NCI-H2196 treated with DMSO at 0.1 percent for 48 hours (cell line): ENCODE data around the gene MXI1.

Source experiments
- DNase-seq: peaks from one replicate; lab custom pipeline; 2025; ENCODE audit not compliant: unreplicated experiment; lab: John Stamatoyannopoulos, UW

Gene MXI1

GRCh38 chr10:110215286-110216170 lies 8.1 kb downstream of the MXI1 start:
- DNase-seq: no peak

GRCh38 chr10:110216240-110216639 lies 8.8 kb downstream of the MXI1 start:
- DNase-seq: no peak

- no peak for DNase-seq
Observed at GRCh38 chr10:110216942-110217661, 9.7 kb downstream of the MXI1 start.

- no peak for DNase-seq
Observed at GRCh38 chr10:110217662-110218008, 10.2 kb downstream of the MXI1 start.

GRCh38 chr10:110218632-110219031 lies 11.2 kb downstream of the MXI1 start:
- no peak for DNase-seq

- DNase-seq: no peak
Observed at GRCh38 chr10:110219884-110220283, 12.5 kb downstream of the MXI1 start.

- DNase-seq: no peak
Observed at GRCh38 chr10:110220398-110220797, 13.0 kb downstream of the MXI1 start.

- no peak for DNase-seq
Observed at GRCh38 chr10:110221044-110221720, 13.8 kb downstream of the MXI1 start.

GRCh38 chr10:110221721-110222261 lies 14.4 kb downstream of the MXI1 start:
- peak; percentile 46 for DNase-seq

GRCh38 chr10:110222641-110223297 lies 15.4 kb downstream of the MXI1 start:
- DNase-seq: no peak

- no peak for DNase-seq
Observed at GRCh38 chr10:110223298-110223925, 16.0 kb downstream of the MXI1 start.

GRCh38 chr10:110224992-110225391 lies 17.6 kb downstream of the MXI1 start:
- DNase-seq: no peak

- no peak for DNase-seq
Observed at GRCh38 chr10:110225441-110225755, 18.0 kb downstream of the MXI1 start.

- peak; percentile 63 for DNase-seq
Observed at GRCh38 chr10:110225756-110226542, 18.5 kb downstream of the MXI1 start.

GRCh38 chr10:110226543-110226925 lies 19.1 kb downstream of the MXI1 start:
- peak; percentile 60 for DNase-seq

GRCh38 chr10:110226926-110227641 lies 19.7 kb downstream of the MXI1 start:
- DNase-seq: no peak

- no peak for DNase-seq
Observed at GRCh38 chr10:110228066-110228465, 20.7 kb downstream of the MXI1 start.

- no peak for DNase-seq
Observed at GRCh38 chr10:110229155-110229554, 21.8 kb downstream of the MXI1 start.

- DNase-seq: no peak
Observed at GRCh38 chr10:110233846-110234245, 26.4 kb downstream of the MXI1 start.
